Psoas muscle (tissue), 8 donors: ENCODE data around the gene TBC1D22A. TPM values are rescaled to one million over a fixed set of nuclear protein-coding genes. Genes with fewer than 3 reads are reported as not detected.
A peak's percentile ranks its signal among the peaks of the same experiment; 100 is the strongest.

Experiments
- ATAC-seq, 4 donors: fragments of 200-7000 bp; cut with Tn5 transposase; one replicate each; pipeline ENCODE4 v1.9.1; 2020; ENCODE audit warnings: moderate library complexity in 3 of 4, mild to moderate bottlenecking in 2 of 4
- DNase-seq, 2 donors: peaks; one replicate each; pipeline ENCODE4 v3.0.0-alpha.2; 2020
- H3K27ac ChIP-seq: fragments of 200-600 bp; one replicate; pipeline ENCODE4 v1.8.0; 2022
- H3K27me3 ChIP-seq, 3 donors: fragments of 200-600 bp in 1 of 3; one replicate each; pipeline versions ENCODE4 v1.6.1 to v1.8.0; 2013 to 2022; ENCODE audit warnings: low read length in 2 of 3, mild to moderate bottlenecking in 2 of 3, moderate library complexity in 1 of 3; ENCODE audit not compliant: insufficient read depth in 3 of 3
- H3K36me3 ChIP-seq, 2 donors: fragments of 200-600 bp in 1 of 2; one replicate each; pipeline versions ENCODE4 v1.6.1 to v1.8.0; 2013 to 2022; ENCODE audit warnings: low read depth in 1 of 2, mild to moderate bottlenecking in 1 of 2, moderate library complexity in 1 of 2; ENCODE audit not compliant: insufficient read depth in 1 of 2
- H3K4me1 ChIP-seq: fragments of 200-600 bp; one replicate; pipeline ENCODE4 v1.8.0; 2022
- H3K4me3 ChIP-seq: fragments of 200-600 bp; one replicate; pipeline ENCODE4 v1.8.0; 2022; ENCODE audit warnings: mild to moderate bottlenecking
- H3K9me3 ChIP-seq: fragments of 200-600 bp; one replicate; pipeline ENCODE4 v1.8.0; 2022
- WGBS, 3 donors: extraction: QIAGEN DNeasy Blood & Tissue Kit; methylation state at CpG; one replicate each; pipeline versions ENCODE4 v1.1.6 to v1.1.7; 2013; 5-methylcytosine and 5-hydroxymethylcytosine counted together
- intact Hi-C, 2 donors: fragments of 100-400 bp; cut with DNase I; formaldehyde crosslinking; loops; one replicate each; pipeline versions ENCODE4 v1.11.0 to v1.14.2; 2022
- polyA plus RNA-seq, 3 donors: library from polyadenylated mRNA; stranded (reverse); fragments of 200-250 nt; gene quantifications; one replicate each; pipeline ENCODE4 v1.2.3, GENCODE V29; 2013
- total RNA-seq, 4 donors: library from RNA; stranded (reverse); fragmentation: NEBNext Ultra II Directional in 2 of 4; extraction: Animal tissue kit (Norgen Biotek cat#: 25700) in 2 of 4; gene quantifications; one replicate each; pipeline versions ENCODE4 v1.2.1 to v1.2.4, GENCODE V29; 2021 to 2023
- TF ChIP-seq, protein P1 (sequence below): fragments of 200-600 bp; IDR thresholded peaks from one replicate; pipeline ENCODE4 v1.8.0; 2022; ENCODE audit warnings: antibody characterized with exemption
- donor health status: healthy with polysubstance abuse.
- donor health status: DM: no; HTN: no; CAD: no; lungs with moderate emphysema.
- donor health status: Bipolar disorder and iron deficiency.
- donor health status: healthy.
- donor health status: DM: yes; HTN: yes; CAD: no.
- donor health status: DM: no; HTN: no; CAD: no.
- donor health status: DM: no; HTN: no; CAD: no.
- donor health status: DM: yes; HTN: yes; CAD: no.

TBC1D22A gene
- total and polyA plus RNA-seq, 7 donors = 11.7 to 25.0 (median 18.9) TPM

GRCh38 chr22:46968359-46968740, 205.9 kb downstream of the TBC1D22A start:
- Histone ChIP-seq H3K9me3 (no peaks in the 10 kb centered on the region), H3K27me3 (no peaks in the 10 kb centered on the region), H3K4me1 (no peaks in the 10 kb centered on the region), H3K4me3 (no peak overlapping the region), H3K27ac (no peak overlapping the region), H3K36me3 (no peaks in the 10 kb centered on the region)
- 98 to 99% (median 98%) methylated on average over 27 of the region's 27 CpGs for WGBS, 3 donors
- ATAC-seq (no peak), DNase-seq (peak in 1 of 2 donors; percentile 19)
- TF ChIP-seq, protein P1, sequence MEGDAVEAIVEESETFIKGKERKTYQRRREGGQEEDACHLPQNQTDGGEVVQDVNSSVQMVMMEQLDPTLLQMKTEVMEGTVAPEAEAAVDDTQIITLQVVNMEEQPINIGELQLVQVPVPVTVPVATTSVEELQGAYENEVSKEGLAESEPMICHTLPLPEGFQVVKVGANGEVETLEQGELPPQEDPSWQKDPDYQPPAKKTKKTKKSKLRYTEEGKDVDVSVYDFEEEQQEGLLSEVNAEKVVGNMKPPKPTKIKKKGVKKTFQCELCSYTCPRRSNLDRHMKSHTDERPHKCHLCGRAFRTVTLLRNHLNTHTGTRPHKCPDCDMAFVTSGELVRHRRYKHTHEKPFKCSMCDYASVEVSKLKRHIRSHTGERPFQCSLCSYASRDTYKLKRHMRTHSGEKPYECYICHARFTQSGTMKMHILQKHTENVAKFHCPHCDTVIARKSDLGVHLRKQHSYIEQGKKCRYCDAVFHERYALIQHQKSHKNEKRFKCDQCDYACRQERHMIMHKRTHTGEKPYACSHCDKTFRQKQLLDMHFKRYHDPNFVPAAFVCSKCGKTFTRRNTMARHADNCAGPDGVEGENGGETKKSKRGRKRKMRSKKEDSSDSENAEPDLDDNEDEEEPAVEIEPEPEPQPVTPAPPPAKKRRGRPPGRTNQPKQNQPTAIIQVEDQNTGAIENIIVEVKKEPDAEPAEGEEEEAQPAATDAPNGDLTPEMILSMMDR = no peak
- intact Hi-C loops = no loop called here

DNA sequence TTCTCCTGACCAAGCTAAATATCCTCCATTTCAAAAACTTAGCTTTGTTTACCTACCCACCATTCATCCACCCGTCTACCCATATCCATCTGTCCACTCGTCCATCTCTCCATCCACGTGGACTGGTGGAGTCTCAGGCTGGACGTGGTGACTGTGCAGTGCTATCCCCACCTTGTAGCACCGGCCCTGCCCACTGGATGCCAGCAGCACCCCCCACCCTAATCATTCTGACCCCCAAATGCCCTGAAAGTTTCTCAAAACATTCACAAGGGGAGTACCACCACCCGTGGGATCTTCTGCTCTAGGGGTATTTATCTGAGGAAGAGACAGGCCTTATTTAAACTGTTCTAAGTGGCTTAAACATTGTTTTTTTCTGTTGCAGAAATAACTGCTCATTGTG, 206.4 kb downstream of the TBC1D22A start:
- no peaks in the 10 kb centered on the region for H3K4me1 ChIP-seq
- TF ChIP-seq, protein P1 = no peak
- ATAC-seq = no peak
- H3K4me3 ChIP-seq = no peak overlapping the region
- no peak overlapping the region for H3K27ac ChIP-seq
- intact Hi-C loops = no loop called here
- no peaks in the 10 kb centered on the region for H3K27me3 ChIP-seq
- 89 to 99% (median 95%) methylated on average over 6 of the region's 6 CpGs for WGBS, 3 donors
- no peaks in the 10 kb centered on the region for H3K36me3 ChIP-seq
- DNase-seq = no peak
- no peaks in the 10 kb centered on the region for H3K9me3 ChIP-seq

DNA sequence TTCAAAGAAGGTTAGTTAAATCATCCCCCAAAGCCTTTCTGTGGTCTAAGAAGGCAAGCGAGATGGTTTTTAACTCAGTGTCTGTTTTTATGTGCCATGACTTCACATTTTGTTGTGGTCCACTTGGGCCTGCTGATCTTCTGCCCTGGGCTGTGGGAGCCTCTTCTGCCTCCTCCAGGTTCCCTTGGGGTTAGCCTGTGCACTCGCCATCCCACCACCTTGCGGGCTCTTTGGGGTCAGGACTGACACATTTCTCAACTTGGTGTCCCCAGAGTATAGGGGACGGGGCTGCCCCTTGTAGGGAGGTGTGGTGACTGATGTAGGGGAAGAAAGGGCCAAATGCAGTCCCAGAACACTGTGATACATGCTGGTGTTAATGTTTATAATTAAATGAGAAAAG, 207.0 kb downstream of the TBC1D22A start:
- ATAC-seq (no peak), DNase-seq (no peak)
- H3K9me3 ChIP-seq = no peaks in the 10 kb centered on the region
- H3K27me3 ChIP-seq = no peaks in the 10 kb centered on the region
- 89 to 95% (median 93%) methylated on average over 4 of the region's 4 CpGs for WGBS, 3 donors
- intact Hi-C loops = no loop called here
- no peaks in the 10 kb centered on the region for H3K4me1 ChIP-seq
- no peak overlapping the region for H3K4me3 ChIP-seq
- TF ChIP-seq, protein P1 = no peak
- H3K36me3 ChIP-seq = peaks cover 0 to 5% of the 10 kb centered on the region in 2 donors
- no peak overlapping the region for H3K27ac ChIP-seq

GRCh38 chr22:46969961-46970360, 207.5 kb downstream of the TBC1D22A start:
- TF ChIP-seq, protein P1 = no peak
- 87 to 90% (median 89%) methylated on average over 6 of the region's 6 CpGs for WGBS, 3 donors
- no peaks in the 10 kb centered on the region for H3K27me3 ChIP-seq
- H3K4me3 ChIP-seq = no peak overlapping the region
- H3K9me3 ChIP-seq = no peaks in the 10 kb centered on the region
- H3K4me1 ChIP-seq = no peaks in the 10 kb centered on the region
- ATAC-seq (no peak), DNase-seq (no peak)
- H3K27ac ChIP-seq = no peak overlapping the region
- H3K36me3 ChIP-seq = peaks cover 0 to 6% of the 10 kb centered on the region in 2 donors
- intact Hi-C loops = no loop called here

- Histone ChIP-seq H3K9me3 (no peaks in the 10 kb centered on the region), H3K36me3 (peaks cover 0 to 6% of the 10 kb centered on the region in 2 donors), H3K27ac (peak overlapping the region; percentile 36), H3K27me3 (no peaks in the 10 kb centered on the region), H3K4me3 (no peak overlapping the region), H3K4me1 (no peaks in the 10 kb centered on the region)
- intact Hi-C loops = no loop called here
- DNase-seq (peak in 1 of 2 donors; percentile 32), ATAC-seq (no peak)
- 76 to 82% (median 77%) methylated on average over 13 of the region's 13 CpGs for WGBS, 3 donors
- TF ChIP-seq, protein P1 = no peak
These were observed 208.1 kb downstream of the TBC1D22A start for GRCh38 chr22:46970411-46971098.
